ENCODE measurements around the gene PRCP.
A peak's percentile ranks its signal among the peaks of the same experiment; 100 is the strongest.
"Not testable (repeated sequence)": the region's sequence is repeated elsewhere in the genome, so short reads cannot be mapped to it uniquely, and the experiment has no call there.

The PRCP gene

GRCh38 chr11:82900277-82901164 is at the start of gene PRCP:
TSS of gene PRCP (minus strand) at chr11:82900430. CDS start at chr11:82900402, 28 bp downstream.
- H3K4me3 ChIP-seq (ENCODE audit: low read depth in 1 of 5, low read length in 5 of 5) = peak within 1 kb of the TSS; percentile 76 to 99 (median 84)
- H3K9me3 ChIP-seq (ENCODE audit: control insufficient read depth in 5 of 5, low read length in 5 of 5) = no peaks in the 10 kb centered on the region
- H3K4me1 ChIP-seq (ENCODE audit: control insufficient read depth in 5 of 5, insufficient read depth in 5 of 5, low read length in 5 of 5) = peaks cover 3 to 49% (median 37%) of the 10 kb centered on the region in 5 donors
- H3K27me3 ChIP-seq (ENCODE audit: control insufficient read depth in 5 of 5, insufficient read depth in 4 of 5, low read length in 5 of 5) = no peaks in the 10 kb centered on the region
- peak within 1 kb of the TSS; percentile 85 for H3K27ac ChIP-seq (ENCODE audit: low read depth, low read length)
- peak within 1 kb of the TSS; percentile 83 to 96 (median 91) for H3K9ac ChIP-seq (ENCODE audit: low read length in 5 of 5)
- no peaks in the 10 kb centered on the region for H3K36me3 ChIP-seq (ENCODE audit: control insufficient read depth in 5 of 5, insufficient read depth in 5 of 5, low read length in 5 of 5)

GRCh38 chr11:82949352-82949751 is 49.1 kb upstream of the PRCP start:
- Histone ChIP-seq H3K9ac (ENCODE audit: low read length in 5 of 5) (no peak overlapping the region), H3K27me3 (ENCODE audit: control insufficient read depth in 5 of 5, insufficient read depth in 4 of 5, low read length in 5 of 5) (no peaks in the 10 kb centered on the region), H3K4me3 (ENCODE audit: low read depth in 1 of 5, low read length in 5 of 5) (no peak overlapping the region), H3K27ac (ENCODE audit: low read depth, low read length) (no peak overlapping the region), H3K4me1 (ENCODE audit: control insufficient read depth in 5 of 5, insufficient read depth in 5 of 5, low read length in 5 of 5) (no peaks in the 10 kb centered on the region), H3K9me3 (ENCODE audit: control insufficient read depth in 5 of 5, low read length in 5 of 5) (peaks cover 0 to 4% (median 0%) of the 10 kb centered on the region in 5 donors), H3K36me3 (ENCODE audit: control insufficient read depth in 5 of 5, insufficient read depth in 5 of 5, low read length in 5 of 5) (no peaks in the 10 kb centered on the region)

- H3K4me1 ChIP-seq (ENCODE audit: control insufficient read depth in 5 of 5, insufficient read depth in 5 of 5, low read length in 5 of 5) = no peaks in the 10 kb centered on the region
- no peaks in the 10 kb centered on the region for H3K36me3 ChIP-seq (ENCODE audit: control insufficient read depth in 5 of 5, insufficient read depth in 5 of 5, low read length in 5 of 5)
- H3K27me3 ChIP-seq (ENCODE audit: control insufficient read depth in 5 of 5, insufficient read depth in 4 of 5, low read length in 5 of 5) = no peaks in the 10 kb centered on the region
- peaks cover 0 to 4% (median 0%) of the 10 kb centered on the region in 5 donors for H3K9me3 ChIP-seq (ENCODE audit: control insufficient read depth in 5 of 5, low read length in 5 of 5)
- no peak overlapping the region for H3K4me3 ChIP-seq (ENCODE audit: low read depth in 1 of 5, low read length in 5 of 5)
- no peak overlapping the region for H3K27ac ChIP-seq (ENCODE audit: low read depth, low read length)
- no peak overlapping the region for H3K9ac ChIP-seq (ENCODE audit: low read length in 5 of 5)
These were observed 45.5 kb upstream of the PRCP start for GRCh38 chr11:82945682-82946081.

GRCh38 chr11:82945041-82945440 is 44.8 kb upstream of the PRCP start:
- H3K4me3 ChIP-seq (ENCODE audit: low read depth in 1 of 5, low read length in 5 of 5); H3K36me3 ChIP-seq (ENCODE audit: control insufficient read depth in 5 of 5, insufficient read depth in 5 of 5, low read length in 5 of 5): not testable (repeated sequence)

GRCh38 chr11:82944198-82944597 is 44.0 kb upstream of the PRCP start:
- Histone ChIP-seq H3K9ac (ENCODE audit: low read length in 5 of 5) (no peak overlapping the region), H3K4me1 (ENCODE audit: control insufficient read depth in 5 of 5, insufficient read depth in 5 of 5, low read length in 5 of 5) (no peaks in the 10 kb centered on the region), H3K27ac (ENCODE audit: low read depth, low read length) (no peak overlapping the region), H3K27me3 (ENCODE audit: control insufficient read depth in 5 of 5, insufficient read depth in 4 of 5, low read length in 5 of 5) (no peaks in the 10 kb centered on the region), H3K4me3 (ENCODE audit: low read depth in 1 of 5, low read length in 5 of 5) (no peak overlapping the region), H3K36me3 (ENCODE audit: control insufficient read depth in 5 of 5, insufficient read depth in 5 of 5, low read length in 5 of 5) (no peaks in the 10 kb centered on the region), H3K9me3 (ENCODE audit: control insufficient read depth in 5 of 5, low read length in 5 of 5) (peaks cover 0 to under 1% (median 0%) of the 10 kb centered on the region in 5 donors)

More at GRCh38 chr11:82945041-82945440, 44.8 kb upstream of the PRCP start:
- not testable (repeated sequence) for H3K4me1 ChIP-seq (ENCODE audit: control insufficient read depth in 5 of 5, insufficient read depth in 5 of 5, low read length in 5 of 5); H3K27ac ChIP-seq (ENCODE audit: low read depth, low read length); H3K9me3 ChIP-seq (ENCODE audit: control insufficient read depth in 5 of 5, low read length in 5 of 5); H3K9ac ChIP-seq (ENCODE audit: low read length in 5 of 5); H3K27me3 ChIP-seq (ENCODE audit: control insufficient read depth in 5 of 5, insufficient read depth in 4 of 5, low read length in 5 of 5)

- not testable (repeated sequence) for H3K4me1 ChIP-seq (ENCODE audit: control insufficient read depth in 5 of 5, insufficient read depth in 5 of 5, low read length in 5 of 5); H3K9me3 ChIP-seq (ENCODE audit: control insufficient read depth in 5 of 5, low read length in 5 of 5); H3K9ac ChIP-seq (ENCODE audit: low read length in 5 of 5); H3K27ac ChIP-seq (ENCODE audit: low read depth, low read length); H3K4me3 ChIP-seq (ENCODE audit: low read depth in 1 of 5, low read length in 5 of 5); H3K36me3 ChIP-seq (ENCODE audit: control insufficient read depth in 5 of 5, insufficient read depth in 5 of 5, low read length in 5 of 5); H3K27me3 ChIP-seq (ENCODE audit: control insufficient read depth in 5 of 5, insufficient read depth in 4 of 5, low read length in 5 of 5)
These were observed 43.2 kb upstream of the PRCP start for GRCh38 chr11:82943430-82943829.

GRCh38 chr11:82942376-82942775 is 42.1 kb upstream of the PRCP start:
- no peak overlapping the region for H3K4me3 ChIP-seq (ENCODE audit: low read depth in 1 of 5, low read length in 5 of 5)

GRCh38 chr11:82939456-82939855 is 39.2 kb upstream of the PRCP start:
- H3K36me3 ChIP-seq (ENCODE audit: control insufficient read depth in 5 of 5, insufficient read depth in 5 of 5, low read length in 5 of 5) = no peaks in the 10 kb centered on the region
- H3K4me3 ChIP-seq (ENCODE audit: low read depth in 1 of 5, low read length in 5 of 5) = no peak overlapping the region
- no peak overlapping the region for H3K27ac ChIP-seq (ENCODE audit: low read depth, low read length)
- H3K4me1 ChIP-seq (ENCODE audit: control insufficient read depth in 5 of 5, insufficient read depth in 5 of 5, low read length in 5 of 5) = no peaks in the 10 kb centered on the region
- no peak overlapping the region for H3K9ac ChIP-seq (ENCODE audit: low read length in 5 of 5)
- no peaks in the 10 kb centered on the region for H3K9me3 ChIP-seq (ENCODE audit: control insufficient read depth in 5 of 5, low read length in 5 of 5)
- H3K27me3 ChIP-seq (ENCODE audit: control insufficient read depth in 5 of 5, insufficient read depth in 4 of 5, low read length in 5 of 5) = no peaks in the 10 kb centered on the region

More at GRCh38 chr11:82942376-82942775, 42.1 kb upstream of the PRCP start:
- no peaks in the 10 kb centered on the region for H3K27me3 ChIP-seq (ENCODE audit: control insufficient read depth in 5 of 5, insufficient read depth in 4 of 5, low read length in 5 of 5)
- H3K4me1 ChIP-seq (ENCODE audit: control insufficient read depth in 5 of 5, insufficient read depth in 5 of 5, low read length in 5 of 5) = no peaks in the 10 kb centered on the region
- no peaks in the 10 kb centered on the region for H3K9me3 ChIP-seq (ENCODE audit: control insufficient read depth in 5 of 5, low read length in 5 of 5)
- H3K9ac ChIP-seq (ENCODE audit: low read length in 5 of 5) = no peak overlapping the region
- H3K27ac ChIP-seq (ENCODE audit: low read depth, low read length) = no peak overlapping the region
- H3K36me3 ChIP-seq (ENCODE audit: control insufficient read depth in 5 of 5, insufficient read depth in 5 of 5, low read length in 5 of 5) = no peaks in the 10 kb centered on the region

- Histone ChIP-seq H3K36me3 (ENCODE audit: control insufficient read depth in 5 of 5, insufficient read depth in 5 of 5, low read length in 5 of 5) (no peaks in the 10 kb centered on the region), H3K27ac (ENCODE audit: low read depth, low read length) (no peak overlapping the region), H3K4me1 (ENCODE audit: control insufficient read depth in 5 of 5, insufficient read depth in 5 of 5, low read length in 5 of 5) (no peaks in the 10 kb centered on the region), H3K9me3 (ENCODE audit: control insufficient read depth in 5 of 5, low read length in 5 of 5) (no peaks in the 10 kb centered on the region), H3K27me3 (ENCODE audit: control insufficient read depth in 5 of 5, insufficient read depth in 4 of 5, low read length in 5 of 5) (no peaks in the 10 kb centered on the region), H3K9ac (ENCODE audit: low read length in 5 of 5) (no peak overlapping the region), H3K4me3 (ENCODE audit: low read depth in 1 of 5, low read length in 5 of 5) (no peak overlapping the region)
These were observed 37.3 kb upstream of the PRCP start for GRCh38 chr11:82937554-82937953.

- no peaks in the 10 kb centered on the region for H3K36me3 ChIP-seq (ENCODE audit: control insufficient read depth in 5 of 5, insufficient read depth in 5 of 5, low read length in 5 of 5)
- no peak overlapping the region for H3K4me3 ChIP-seq (ENCODE audit: low read depth in 1 of 5, low read length in 5 of 5)
- no peaks in the 10 kb centered on the region for H3K9me3 ChIP-seq (ENCODE audit: control insufficient read depth in 5 of 5, low read length in 5 of 5)
- no peaks in the 10 kb centered on the region for H3K4me1 ChIP-seq (ENCODE audit: control insufficient read depth in 5 of 5, insufficient read depth in 5 of 5, low read length in 5 of 5)
- H3K9ac ChIP-seq (ENCODE audit: low read length in 5 of 5) = no peak overlapping the region
- no peaks in the 10 kb centered on the region for H3K27me3 ChIP-seq (ENCODE audit: control insufficient read depth in 5 of 5, insufficient read depth in 4 of 5, low read length in 5 of 5)
- H3K27ac ChIP-seq (ENCODE audit: low read depth, low read length) = no peak overlapping the region
These were observed 36.0 kb upstream of the PRCP start for GRCh38 chr11:82936261-82936660.
